OCI-LY1 (cell line): ENCODE results near the gene TEPSIN.

Experiments
- H2AFZ ChIP-seq: fragments of 200-600 bp; sonication (generic), shearing (Covaris generic); 2 replicates; pipeline ENCODE4 v1.6.0; 2014; ENCODE audit warnings: antibody characterized with exemption, mild to moderate bottlenecking, low read length
- H3F3A ChIP-seq: fragments of 200-600 bp; sonication (generic), shearing (Covaris generic); 2 replicates; pipeline ENCODE4 v1.6.0; 2014; ENCODE audit warnings: mild to moderate bottlenecking, antibody characterized with exemption, low read length, moderate library complexity; ENCODE audit not compliant: insufficient read depth
- H3K27ac ChIP-seq: fragments of 200-600 bp; sonication (generic); 2 replicates; pipeline ENCODE4 v1.5.1; 2014; ENCODE audit warnings: low read length, mixed run types, mild to moderate bottlenecking, low read depth; ENCODE audit not compliant: poor library complexity, severe bottlenecking
- H3K27me3 ChIP-seq: fragments of 200-600 bp; sonication (generic); 2 replicates; pipeline ENCODE4 v1.6.0; 2014; ENCODE audit warnings: antibody characterized with exemption, mild to moderate bottlenecking, low read length, moderate library complexity; ENCODE audit not compliant: insufficient read depth
- H3K36me3 ChIP-seq: fragments of 200-600 bp; sonication (generic); 2 replicates; pipeline ENCODE4 v1.6.1; 2014; ENCODE audit warnings: mild to moderate bottlenecking, antibody characterized with exemption, low read length, moderate library complexity, mixed read lengths; ENCODE audit not compliant: insufficient read depth
- H3K4me1 ChIP-seq: fragments of 200-600 bp; sonication (generic); 2 replicates; pipeline ENCODE4 v1.5.1; 2014; ENCODE audit warnings: mild to moderate bottlenecking, low read length, moderate library complexity; ENCODE audit not compliant: insufficient read depth, severe bottlenecking
- H3K4me2 ChIP-seq: fragments of 200-600 bp; sonication (generic), shearing (Covaris generic); 2 replicates; pipeline ENCODE4 v1.6.1; 2014; ENCODE audit warnings: low read length
- H3K4me3 ChIP-seq: fragments of 200-600 bp; sonication (generic); 2 replicates; pipeline ENCODE4 v1.5.1; 2014; ENCODE audit warnings: low read length, low read depth, mild to moderate bottlenecking, mixed read lengths; ENCODE audit not compliant: poor library complexity, severe bottlenecking
- H3K79me2 ChIP-seq: fragments of 200-600 bp; shearing (Covaris generic); 2 replicates; pipeline ENCODE4 v1.6.1; 2016; ENCODE audit warnings: mixed run types, low read length, mixed read lengths; ENCODE audit not compliant: insufficient read depth
- H3K9ac ChIP-seq: fragments of 200-600 bp; sonication (generic), shearing (Covaris generic); 2 replicates; pipeline ENCODE4 v1.6.1; 2014; ENCODE audit warnings: mild to moderate bottlenecking, low read length, mixed read lengths
- H3K9me2 ChIP-seq: fragments of 200-600 bp; sonication (generic), shearing (Covaris generic); 2 replicates; pipeline ENCODE4 v1.6.1; 2014; ENCODE audit warnings: low read depth, mild to moderate bottlenecking, low read length, mixed read lengths
- H3K9me3 ChIP-seq: fragments of 200-600 bp; shearing (Covaris generic); 2 replicates; pipeline ENCODE4 v1.6.1; 2014; ENCODE audit warnings: low read length, mixed read lengths
- H4K20me1 ChIP-seq: fragments of 200-600 bp; sonication (generic), shearing (Covaris generic); 2 replicates; pipeline ENCODE4 v1.6.0; 2016; ENCODE audit warnings: mild to moderate bottlenecking, low read length; ENCODE audit not compliant: insufficient read depth
- EZH2 ChIP-seq: fragments of 200-600 bp; sonication (generic), shearing (Covaris generic); IDR thresholded peaks from 2 replicates; pipeline ENCODE4 v1.8.0; 2017; ENCODE audit warnings: borderline replicate concordance, mixed run types, mild to moderate bottlenecking, antibody characterized with exemption, low read length, moderate library complexity, mixed read lengths
- TF ChIP-seq, protein P1 (sequence below): fragments of 200-600 bp; sonication (generic), shearing (Covaris generic); IDR thresholded peaks from 2 replicates; pipeline ENCODE4 v1.5.1; 2017; ENCODE audit warnings: mild to moderate bottlenecking, antibody characterized with exemption, low read length, moderate library complexity, mixed read lengths

TEPSIN gene

GRCh38 chr17:81196505-81197408 lies 42.1 kb downstream of the TEPSIN start:
- Histone ChIP-seq H3K27ac (no peak overlapping the region), H3K4me3 (no peak overlapping the region), H4K20me1 (no peaks in the 10 kb centered on the region), H3K9me2 (no peaks in the 10 kb centered on the region), H3K79me2 (no peaks in the 10 kb centered on the region), H3F3A (no peaks in the 10 kb centered on the region), H3K4me1 (peaks cover 6% of the 10 kb centered on the region), H3K27me3 (no peaks in the 10 kb centered on the region), H2AFZ (no peak overlapping the region), H3K4me2 (no peak overlapping the region), H3K9me3 (no peaks in the 10 kb centered on the region), H3K36me3 (peaks cover 3% of the 10 kb centered on the region; the same call in 1 of the 2 replicates), H3K9ac (no peak overlapping the region)
- TF ChIP-seq, protein P1, sequence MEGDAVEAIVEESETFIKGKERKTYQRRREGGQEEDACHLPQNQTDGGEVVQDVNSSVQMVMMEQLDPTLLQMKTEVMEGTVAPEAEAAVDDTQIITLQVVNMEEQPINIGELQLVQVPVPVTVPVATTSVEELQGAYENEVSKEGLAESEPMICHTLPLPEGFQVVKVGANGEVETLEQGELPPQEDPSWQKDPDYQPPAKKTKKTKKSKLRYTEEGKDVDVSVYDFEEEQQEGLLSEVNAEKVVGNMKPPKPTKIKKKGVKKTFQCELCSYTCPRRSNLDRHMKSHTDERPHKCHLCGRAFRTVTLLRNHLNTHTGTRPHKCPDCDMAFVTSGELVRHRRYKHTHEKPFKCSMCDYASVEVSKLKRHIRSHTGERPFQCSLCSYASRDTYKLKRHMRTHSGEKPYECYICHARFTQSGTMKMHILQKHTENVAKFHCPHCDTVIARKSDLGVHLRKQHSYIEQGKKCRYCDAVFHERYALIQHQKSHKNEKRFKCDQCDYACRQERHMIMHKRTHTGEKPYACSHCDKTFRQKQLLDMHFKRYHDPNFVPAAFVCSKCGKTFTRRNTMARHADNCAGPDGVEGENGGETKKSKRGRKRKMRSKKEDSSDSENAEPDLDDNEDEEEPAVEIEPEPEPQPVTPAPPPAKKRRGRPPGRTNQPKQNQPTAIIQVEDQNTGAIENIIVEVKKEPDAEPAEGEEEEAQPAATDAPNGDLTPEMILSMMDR = no peak
- no peak for TF ChIP-seq EZH2

- Histone ChIP-seq H3K9me3 (no peaks in the 10 kb centered on the region), H3K9me2 (no peaks in the 10 kb centered on the region), H3K4me2 (no peak overlapping the region), H3K4me3 (no peak overlapping the region), H3K4me1 (peaks cover under 1% of the 10 kb centered on the region), H3K27ac (no peak overlapping the region), H3K27me3 (no peaks in the 10 kb centered on the region), H4K20me1 (no peaks in the 10 kb centered on the region), H3K79me2 (no peaks in the 10 kb centered on the region), H3F3A (no peaks in the 10 kb centered on the region), H2AFZ (no peak overlapping the region), H3K36me3 (no peaks in the 10 kb centered on the region), H3K9ac (no peak overlapping the region)
- no peak for TF ChIP-seq EZH2
- TF ChIP-seq, protein P1 = no peak
These were observed 42.8 kb downstream of the TEPSIN start for GRCh38 chr17:81195941-81196495.

GRCh38 chr17:81194941-81195901 lies 43.6 kb downstream of the TEPSIN start:
- H3K4me3 ChIP-seq = no peak overlapping the region
- H3K36me3 ChIP-seq = no peaks in the 10 kb centered on the region
- no peak overlapping the region for H2AFZ ChIP-seq
- H4K20me1 ChIP-seq = no peaks in the 10 kb centered on the region
- no peaks in the 10 kb centered on the region for H3K79me2 ChIP-seq
- H3F3A ChIP-seq = no peaks in the 10 kb centered on the region
- no peak overlapping the region for H3K4me2 ChIP-seq
- H3K9me2 ChIP-seq = no peaks in the 10 kb centered on the region
- H3K9ac ChIP-seq = no peak overlapping the region
- no peak overlapping the region for H3K27ac ChIP-seq
- no peaks in the 10 kb centered on the region for H3K9me3 ChIP-seq
- TF ChIP-seq, protein P1 = no peak
- TF ChIP-seq EZH2 = no peak
- H3K4me1 ChIP-seq = no peaks in the 10 kb centered on the region
- H3K27me3 ChIP-seq = no peaks in the 10 kb centered on the region
